Posterior cingulate gyrus (tissue), 11 donors: ENCODE measurements around the gene CAST.
A peak's percentile ranks its signal among the peaks of the same experiment; 100 is the strongest.
"Not testable (repeated sequence)": the region's sequence is repeated elsewhere in the genome, so short reads cannot be mapped to it uniquely, and the experiment has no call there.

Source experiments
- DNase-seq, 10 donors: peaks; one replicate each; pipeline versions ENCODE4 v3.0.0 to v3.0.0-alpha.2; 2020 to 2021; ENCODE audit warnings: mixed read lengths in 3 of 10
- intact Hi-C: fragments of 100-400 bp; cut with DNase I; formaldehyde crosslinking; loops from one replicate; pipeline ENCODE4 v1.15.1; 2023

CAST gene

GRCh38 chr5:96796434-96796833 lies 134.3 kb downstream of the CAST start:
- intact Hi-C loops = no loop called here
- no peak for DNase-seq

- intact Hi-C loops = loop anchor here (10.0 kb wide), 2 partner anchors 73 to 343 kb away; partner anchors contain the start of genes ERAP2 and LIX1
- DNase-seq = not testable (repeated sequence)
Measured at GRCh38 chr5:96801718-96802117, 139.5 kb downstream of the CAST start.

GRCh38 chr5:96807075-96807654 lies 145.0 kb downstream of the CAST start:
- peak; percentile 61 to 96 (median 74) for DNase-seq
- intact Hi-C loops = loop anchor here (5.0 to 10.0 kb wide), 3 partner anchors 55 to 338 kb away; partner anchors contain the start of genes ERAP2 and LIX1

- intact Hi-C loops = loop anchor here (2.0 to 10.0 kb wide), 4 partner anchors 56 to 336 kb away; partner anchors contain the start of genes ERAP2 and LIX1
- no peak for DNase-seq
Measured at GRCh38 chr5:96808541-96808828, 146.3 kb downstream of the CAST start.

- intact Hi-C loops = loop anchor here (2.0 to 10.0 kb wide), 4 partner anchors 57 to 336 kb away; partner anchors contain the start of genes ERAP2 and LIX1
- no peak for DNase-seq
Measured at GRCh38 chr5:96808868-96809558, 146.8 kb downstream of the CAST start.

GRCh38 chr5:96809921-96810320 lies 147.7 kb downstream of the CAST start:
- no peak for DNase-seq
- intact Hi-C loops = loop anchor here (2.0 to 10.0 kb wide), 4 partner anchors 58 to 335 kb away; partner anchors contain the start of genes ERAP2 and LIX1

- no peak for DNase-seq
- intact Hi-C loops = no loop called here
Measured at GRCh38 chr5:96812851-96813250, 150.7 kb downstream of the CAST start.

- no peak for DNase-seq
- intact Hi-C loops = no loop called here
Measured at GRCh38 chr5:96814041-96814440, 151.9 kb downstream of the CAST start.

- intact Hi-C loops = no loop called here
Measured at GRCh38 chr5:96816411-96816939, 154.3 kb downstream of the CAST start.

GRCh38 chr5:96816991-96817390 lies 154.8 kb downstream of the CAST start:
- intact Hi-C loops = no loop called here
- no peak for DNase-seq

More at GRCh38 chr5:96816411-96816939, 154.3 kb downstream of the CAST start:
- no peak for DNase-seq

GRCh38 chr5:96817506-96817905 lies 155.3 kb downstream of the CAST start:
- intact Hi-C loops = no loop called here
- DNase-seq = peak in 3 of 10 donors; percentile 15 to 27 (median 16)

- intact Hi-C loops = no loop called here
Measured at GRCh38 chr5:96818125-96818788, 156.1 kb downstream of the CAST start.

GRCh38 chr5:96819806-96820205 lies 157.6 kb downstream of the CAST start:
- intact Hi-C loops = no loop called here

More at GRCh38 chr5:96818125-96818788, 156.1 kb downstream of the CAST start:
- DNase-seq = no peak

GRCh38 chr5:96821260-96821916 lies 159.2 kb downstream of the CAST start:
- intact Hi-C loops = no loop called here
- no peak for DNase-seq

More at GRCh38 chr5:96819806-96820205, 157.6 kb downstream of the CAST start:
- no peak for DNase-seq

- intact Hi-C loops = no loop called here
Measured at GRCh38 chr5:96822686-96823459, 160.7 kb downstream of the CAST start.

GRCh38 chr5:96823900-96824380 lies 161.8 kb downstream of the CAST start:
- DNase-seq = no peak

More at GRCh38 chr5:96822686-96823459, 160.7 kb downstream of the CAST start:
- DNase-seq = no peak

More at GRCh38 chr5:96823900-96824380, 161.8 kb downstream of the CAST start:
- intact Hi-C loops = no loop called here
